ENCODE data around the gene PTPN1.
A peak's percentile ranks its signal among the peaks of the same experiment; 100 is the strongest.
"Not testable (repeated sequence)": the region's sequence is repeated elsewhere in the genome, so short reads cannot be mapped to it uniquely, and the experiment has no call there.

PTPN1 gene

DNA sequence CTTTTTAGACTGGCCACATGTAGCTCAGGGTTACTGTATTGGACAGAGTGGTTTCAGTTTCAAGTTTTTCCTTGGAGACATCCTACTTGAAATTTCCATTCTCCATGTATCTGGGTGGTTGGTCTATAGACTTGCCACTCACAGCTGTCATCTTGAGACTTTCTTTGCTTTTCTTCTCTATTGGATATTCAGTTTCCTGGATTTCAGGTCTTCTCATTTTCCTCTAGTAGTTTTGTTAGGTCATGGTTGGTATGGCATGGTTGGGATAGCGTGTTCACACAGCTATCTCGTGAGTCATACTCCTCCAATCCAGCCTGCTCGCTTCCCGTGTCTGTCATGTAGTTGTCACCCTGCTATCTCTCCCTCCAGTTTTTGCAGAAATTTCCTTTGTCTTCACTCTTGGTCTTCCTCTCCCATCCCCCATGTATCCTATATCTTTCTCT, 48.3 kb downstream of the PTPN1 start:
- no peak for DNase-seq (ENCODE audit: low spot score)

- no peak for DNase-seq (ENCODE audit: low spot score)
Observed at GRCh38 chr20:50559149-50559548, 49.0 kb downstream of the PTPN1 start.

- DNase-seq (ENCODE audit: low spot score): no peak
Observed at GRCh38 chr20:50559856-50560638, 49.9 kb downstream of the PTPN1 start.

DNA sequence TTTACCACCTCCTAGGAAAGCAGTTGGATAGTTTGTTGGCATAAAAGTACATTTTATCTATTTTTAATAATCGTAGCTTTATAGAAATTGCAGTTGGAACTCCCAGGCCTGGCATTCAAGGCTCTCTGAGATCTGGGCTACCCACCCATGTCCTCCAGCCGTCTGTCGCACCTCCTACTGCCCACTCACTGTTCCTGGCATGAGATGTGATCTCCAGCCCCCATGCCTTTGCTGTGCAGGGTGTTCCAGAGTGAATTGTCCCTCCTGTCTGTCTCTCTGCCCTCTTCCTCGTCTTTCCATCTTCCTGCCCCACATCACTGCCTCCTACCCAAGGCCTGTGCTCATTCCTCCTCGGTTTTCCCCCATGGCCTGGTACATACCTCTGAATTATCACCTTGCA, 50.7 kb downstream of the PTPN1 start:
- no peak for DNase-seq (ENCODE audit: low spot score)

DNA sequence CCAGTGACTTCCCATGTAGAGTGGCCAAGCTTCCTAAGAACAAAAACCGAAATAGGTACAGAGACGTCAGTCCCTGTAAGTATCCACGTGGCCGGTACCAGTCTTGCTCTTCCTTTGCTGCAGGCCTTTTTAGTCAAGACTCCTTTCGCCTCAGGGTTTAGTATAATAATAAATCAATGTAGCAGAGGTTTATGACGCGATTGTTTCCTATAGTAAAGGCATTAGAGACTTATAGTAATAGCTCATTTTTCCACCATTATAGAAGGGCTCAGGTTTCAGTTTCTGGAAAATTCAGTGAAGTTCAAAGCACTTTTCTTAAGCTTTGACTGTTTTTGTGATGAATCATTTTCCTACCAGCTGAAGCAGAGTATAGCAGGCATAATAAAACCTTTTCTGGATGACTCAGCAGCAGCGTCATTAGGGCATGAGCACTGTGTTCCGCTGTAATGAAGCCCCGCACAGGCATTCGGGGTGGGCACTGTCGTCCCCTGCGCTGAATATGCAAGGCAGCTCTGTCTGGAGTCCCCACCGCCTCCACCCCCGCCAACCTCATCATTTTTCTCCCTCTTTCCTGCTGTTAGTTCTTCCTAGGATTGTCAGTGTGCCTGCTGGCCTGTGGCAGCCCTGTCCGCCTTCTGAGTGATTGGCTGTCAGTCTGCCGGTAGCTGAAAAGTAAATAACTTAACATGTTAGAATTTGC, 51.3 kb downstream of the PTPN1 start:
- no peak for DNase-seq (ENCODE audit: low spot score)

DNA sequence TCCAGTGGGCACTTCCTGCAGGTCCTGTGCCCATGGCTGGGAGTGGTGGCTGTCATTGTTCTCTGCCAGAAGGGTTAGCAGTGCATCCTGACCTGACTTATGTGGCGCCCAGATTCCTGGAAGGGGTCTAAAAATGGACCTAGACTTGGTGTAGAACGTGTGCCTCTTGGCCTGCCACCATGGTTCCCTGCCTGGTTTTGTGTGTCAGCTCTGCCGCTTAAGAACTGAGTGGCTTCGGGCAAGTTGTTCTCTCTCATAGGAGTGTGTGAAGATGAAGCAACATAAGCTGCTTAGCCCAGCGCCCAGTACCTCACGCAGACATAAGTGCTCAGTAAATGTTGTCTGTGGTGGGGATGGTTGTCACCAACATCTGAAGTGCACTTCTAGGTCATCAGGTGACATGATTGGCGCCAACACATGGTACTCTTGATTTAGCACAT, 52.1 kb downstream of the PTPN1 start:
- DNase-seq (ENCODE audit: low spot score): no peak

DNA sequence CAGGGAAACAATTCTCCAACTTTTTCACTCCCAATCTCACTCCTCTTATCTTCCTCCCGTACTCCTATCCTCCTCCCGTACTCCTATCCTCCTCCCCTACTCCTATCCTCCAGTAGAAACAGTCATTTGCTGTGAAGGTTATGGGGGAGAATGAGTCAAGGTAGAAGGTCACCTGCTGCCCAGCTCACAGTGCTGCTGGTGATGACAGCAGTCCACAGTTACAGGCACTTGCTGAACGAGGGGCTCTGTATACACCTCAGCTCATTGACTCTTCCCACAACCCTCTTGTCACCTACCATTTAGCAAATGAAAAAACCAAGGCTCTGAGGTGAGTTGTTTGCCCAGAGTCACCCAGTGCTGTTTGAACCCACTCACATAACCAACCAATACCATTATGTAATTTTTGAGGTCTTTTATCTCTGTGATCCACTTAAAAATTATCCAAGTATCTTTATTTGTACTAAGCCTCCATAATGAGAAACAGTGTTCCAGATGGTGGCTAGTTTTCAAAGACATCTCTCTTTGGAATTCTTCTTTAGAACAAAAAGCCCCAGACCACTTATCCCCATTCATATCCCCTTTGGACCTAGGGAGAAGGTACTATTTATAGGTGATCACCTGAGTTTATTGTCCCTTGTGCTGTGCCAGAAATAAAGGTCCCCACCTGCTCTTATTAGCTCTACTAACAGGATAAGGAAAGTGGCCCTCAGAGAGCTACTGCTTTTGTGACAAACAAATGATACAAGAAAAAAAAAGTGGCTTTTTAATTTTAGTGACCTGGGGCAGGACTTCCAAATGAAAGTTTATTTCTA, 53.2 kb downstream of the PTPN1 start:
- DNase-seq (ENCODE audit: low spot score): no peak

GRCh38 chr20:50565383-50565782, 55.2 kb downstream of the PTPN1 start:
- no peak for DNase-seq (ENCODE audit: low spot score)

GRCh38 chr20:50565871-50566270, 55.7 kb downstream of the PTPN1 start:
- DNase-seq (ENCODE audit: low spot score): no peak

DNA sequence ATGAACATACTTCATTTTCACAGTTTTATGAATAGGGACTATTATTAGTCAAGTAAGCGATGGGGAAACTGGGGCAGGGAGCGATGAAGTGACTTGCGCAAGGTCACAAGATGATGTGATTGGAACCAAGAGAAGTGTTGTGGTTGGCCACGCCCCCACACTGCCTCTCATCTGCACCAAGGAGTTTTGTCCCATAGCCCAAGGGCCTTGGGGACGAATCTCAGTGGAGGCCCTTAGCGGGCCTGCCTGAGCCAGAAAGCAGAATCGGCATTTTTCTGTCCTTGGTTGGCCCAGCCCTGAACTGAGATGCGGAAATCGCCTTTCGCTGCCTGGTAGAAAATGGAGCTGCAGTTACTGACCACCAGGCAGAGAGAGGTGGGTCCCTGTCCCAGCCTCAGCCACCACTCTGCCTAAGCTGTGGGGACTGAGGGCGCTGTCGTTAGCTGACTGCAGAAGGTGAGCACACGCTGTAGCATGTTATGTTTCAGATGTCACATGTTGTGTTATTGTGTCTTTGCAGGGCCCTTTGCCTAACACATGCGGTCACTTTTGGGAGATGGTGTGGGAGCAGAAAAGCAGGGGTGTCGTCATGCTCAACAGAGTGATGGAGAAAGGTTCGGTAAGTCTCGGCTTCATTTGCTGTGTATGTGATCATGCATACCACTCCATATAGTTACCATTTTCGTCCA, 57.8 kb downstream of the PTPN1 start:
- DNase-seq (ENCODE audit: low spot score): no peak

- no peak for DNase-seq (ENCODE audit: low spot score)
Observed at GRCh38 chr20:50568549-50568942, 58.4 kb downstream of the PTPN1 start.

DNA sequence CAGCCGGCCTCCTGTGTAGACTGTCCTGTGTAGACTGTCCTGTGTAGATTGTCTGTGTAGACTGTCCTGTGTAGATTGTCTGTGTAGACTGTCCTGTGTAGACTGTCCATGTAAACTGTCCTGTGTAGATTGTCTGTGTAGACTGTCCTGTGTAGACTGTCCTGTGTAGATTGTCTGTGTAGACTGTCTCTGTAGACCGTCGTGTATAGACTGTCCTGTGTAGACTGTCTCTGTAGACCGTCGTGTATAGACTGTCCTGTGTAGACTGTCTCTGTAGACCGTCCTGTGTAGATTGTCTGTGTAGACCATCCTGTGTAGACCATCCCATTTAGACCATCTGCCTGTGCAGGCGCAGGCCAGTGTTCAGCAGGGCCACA, 59.3 kb downstream of the PTPN1 start:
- DNase-seq (ENCODE audit: low spot score): not testable (repeated sequence)

DNA sequence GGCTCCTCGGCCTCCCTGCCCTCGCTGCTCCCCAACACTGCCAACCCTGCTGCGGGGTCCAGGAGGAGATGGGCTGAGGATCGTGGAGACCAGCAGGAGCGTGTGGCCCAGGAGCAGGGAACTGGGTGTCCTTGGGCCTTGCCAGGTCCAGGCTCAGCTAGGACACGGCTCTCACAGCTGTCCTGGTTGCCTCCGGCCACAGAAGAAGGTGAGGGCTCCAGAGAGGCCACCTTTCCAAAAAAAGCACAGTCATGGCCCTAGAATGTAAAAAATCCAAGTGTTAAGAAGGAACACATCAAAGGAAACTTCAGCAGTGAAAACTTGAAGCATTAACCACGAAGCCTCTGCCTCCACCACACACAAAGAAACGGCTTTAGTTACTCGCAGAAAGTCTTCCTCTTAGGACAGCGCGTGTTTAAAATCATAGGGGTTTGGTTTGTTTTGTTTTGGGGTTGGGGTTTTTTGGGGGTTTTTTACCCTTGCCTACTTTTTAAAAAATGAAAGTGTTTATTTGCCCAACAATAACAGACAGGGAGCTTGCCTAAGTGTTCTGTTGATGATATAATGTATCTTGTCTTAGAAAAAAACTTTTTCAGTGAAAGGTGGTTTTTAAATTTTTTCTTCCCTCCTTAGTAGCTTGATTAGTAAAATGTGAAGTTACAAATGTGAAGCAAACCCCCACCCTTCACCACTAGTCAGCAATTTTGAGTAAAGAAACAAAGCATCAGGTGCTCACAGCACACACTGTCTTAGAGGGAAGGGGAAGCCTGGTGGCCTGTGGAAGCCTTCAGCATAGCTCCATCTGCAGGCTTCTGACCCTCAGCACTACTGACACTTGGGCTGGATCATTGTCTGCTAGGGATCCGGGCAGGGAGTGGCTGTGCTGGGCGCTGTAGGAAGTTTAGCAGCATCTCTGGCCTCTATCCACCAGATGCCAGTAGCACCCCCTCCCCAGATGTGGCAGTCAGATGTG, 60.0 kb downstream of the PTPN1 start:
- no peak for DNase-seq (ENCODE audit: low spot score)

DNA sequence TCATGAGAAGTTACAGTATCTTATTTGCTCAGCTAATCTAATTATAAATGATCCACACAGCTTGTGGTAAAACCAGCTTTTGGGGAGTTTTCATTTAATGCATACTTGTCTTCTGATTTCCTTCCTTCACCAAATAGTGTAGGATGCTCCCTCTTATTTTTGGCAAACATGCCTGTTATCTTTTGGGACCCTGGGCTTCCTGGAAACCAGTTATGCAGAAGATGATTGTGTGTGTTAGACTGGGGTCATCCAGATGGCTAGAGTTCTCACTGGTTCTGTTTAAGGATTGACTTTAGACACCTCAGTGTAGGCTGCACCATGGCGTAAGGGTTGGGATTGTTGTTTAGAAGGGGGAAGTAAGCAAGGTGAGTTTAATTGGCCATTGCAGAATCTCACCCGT, 61.3 kb downstream of the PTPN1 start:
- no peak for DNase-seq (ENCODE audit: low spot score)

- no peak for DNase-seq (ENCODE audit: low spot score)
Observed at GRCh38 chr20:50572938-50573777, 63.0 kb downstream of the PTPN1 start.

DNA sequence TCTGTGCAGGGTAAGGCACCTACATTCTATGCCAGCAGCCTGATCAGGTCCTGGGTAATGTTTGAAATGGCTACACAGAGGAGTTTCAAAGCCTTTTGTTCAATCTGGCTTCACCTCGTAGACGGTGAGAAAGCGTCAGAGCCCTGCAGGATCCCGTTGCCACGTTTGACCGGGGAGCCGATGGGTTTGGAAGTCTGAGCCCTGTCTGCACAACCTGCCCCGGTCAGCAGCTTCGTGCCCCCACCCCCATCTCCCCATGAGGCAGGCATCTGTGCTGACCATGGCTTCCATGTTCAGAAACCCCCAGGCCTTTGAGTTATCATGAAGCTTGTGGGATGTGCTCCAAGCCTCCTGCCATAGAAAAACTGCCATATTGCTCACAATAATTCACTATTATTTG, 63.9 kb downstream of the PTPN1 start:
- no peak for DNase-seq (ENCODE audit: low spot score)

GRCh38 chr20:50574586-50574985, 64.4 kb downstream of the PTPN1 start:
- no peak for DNase-seq (ENCODE audit: low spot score)

DNA sequence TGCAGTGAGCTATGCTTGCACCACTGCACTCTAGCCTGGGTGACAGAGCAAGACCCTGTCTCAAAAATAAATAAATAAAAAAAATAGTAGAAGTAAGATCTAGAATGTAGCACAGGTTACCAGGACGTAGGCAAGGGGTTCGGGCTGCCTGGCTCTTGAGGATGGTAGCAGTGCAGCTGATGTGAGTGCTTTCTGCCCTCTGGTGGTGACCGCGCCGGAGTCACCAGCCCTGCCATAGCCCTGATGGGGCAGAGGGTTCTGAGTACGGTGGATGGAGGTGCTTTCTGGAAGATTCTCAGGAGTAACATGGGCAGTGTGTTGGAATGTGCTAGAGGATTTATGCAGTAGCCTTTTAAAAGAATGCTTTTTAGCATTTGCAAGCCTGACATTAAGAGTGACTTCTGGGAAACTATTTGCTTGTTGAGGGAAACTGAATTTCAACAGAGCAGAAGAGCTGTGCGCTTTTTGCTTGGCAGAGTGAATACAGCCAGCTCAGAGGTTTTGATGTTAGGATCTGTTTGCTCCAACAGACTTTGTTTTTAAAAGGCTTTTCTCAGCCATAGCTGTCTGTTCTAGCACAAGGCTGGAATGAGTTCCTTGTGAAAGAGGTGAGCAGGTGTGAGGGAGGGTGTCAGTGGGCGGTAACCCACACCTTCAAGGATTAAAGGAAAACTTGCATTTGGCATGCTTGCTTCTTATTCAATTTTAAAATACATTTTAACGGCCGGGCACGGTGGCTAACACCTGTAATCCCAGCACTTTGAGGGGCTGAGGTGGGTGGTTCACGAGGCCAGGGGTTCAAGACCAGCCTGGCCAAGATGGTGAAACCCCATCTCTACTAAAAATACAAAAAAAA, 65.9 kb downstream of the PTPN1 start:
- peak; percentile 85 for DNase-seq (ENCODE audit: low spot score)
